PC-9 (cell line): ENCODE measurements around the gene IFT81. TPM values are rescaled to one million over a fixed set of nuclear protein-coding genes. Genes with fewer than 3 reads are reported as not detected.

Experiments
- BruUV-seq: library from RNA; stranded (reverse); fragments of 400-500 nt; replicated peaks from 2 replicates; lab custom pipeline; 2021; lab: Mats Ljungman, UMichigan
- CTCF ChIA-PET: fragments of 300-600 bp; sonication (Branson Sonifier 250); formaldehyde crosslinking; loops from one replicate; lab custom pipeline; 2022; ENCODE audit warnings: antibody characterized with exemption; lab: Charles Lee
- POLR2A ChIA-PET: fragments of 300-600 bp; sonication (Branson Sonifier 250); formaldehyde crosslinking; loops from one replicate; lab custom pipeline; 2022; ENCODE audit warnings: antibody characterized with exemption; ENCODE audit not compliant: unreplicated experiment; lab: Charles Lee
- DNase-seq, 2 experiments: peaks; one replicate each; pipeline versions ENCODE4 v3.0.0 to v3.0.0-alpha.2; 2015 to 2022; ENCODE audit warnings: mixed read lengths in 1 of 2
- H2AFZ ChIP-seq: fragments of 200-600 bp; sonication (generic); 2 replicates; pipeline ENCODE4 v1.8.1; 2017; ENCODE audit warnings: antibody characterized with exemption
- H3F3A ChIP-seq: fragments of 200-600 bp; sonication (generic); 2 replicates; pipeline ENCODE4 v1.8.1; 2017; ENCODE audit warnings: antibody characterized with exemption, mild to moderate bottlenecking, low read depth; ENCODE audit not compliant: insufficient read depth
- H3K27ac ChIP-seq: fragments of 200-600 bp; sonication (generic); 2 replicates; pipeline ENCODE4 v1.6.1; 2016; ENCODE audit warnings: mixed run types
- H3K27me3 ChIP-seq: fragments of 200-600 bp; sonication (generic); 2 replicates; pipeline ENCODE4 v1.6.1; 2016; ENCODE audit warnings: low read depth, mixed run types; ENCODE audit not compliant: insufficient read depth
- H3K36me3 ChIP-seq: fragments of 200-600 bp; sonication (generic); 2 replicates; pipeline ENCODE4 v1.6.1; 2016; ENCODE audit warnings: low read depth, mixed run types
- H3K4me1 ChIP-seq: fragments of 200-600 bp; sonication (generic); replicated peaks from 2 replicates; pipeline ENCODE4 v1.6.1; 2016; ENCODE audit warnings: mixed run types; ENCODE audit not compliant: insufficient read depth
- H3K4me2 ChIP-seq: fragments of 200-600 bp; sonication (generic); 2 replicates; pipeline ENCODE4 v1.6.1; 2017; ENCODE audit warnings: mixed run types
- H3K4me3 ChIP-seq: fragments of 200-600 bp; sonication (generic); 2 replicates; pipeline ENCODE4 v1.6.1; 2016; ENCODE audit warnings: mixed run types
- H3K79me2 ChIP-seq: fragments of 200-600 bp; sonication (generic); 2 replicates; pipeline ENCODE4 v1.6.1; 2017; ENCODE audit warnings: low read depth, mixed run types
- H3K9me2 ChIP-seq: fragments of 200-600 bp; sonication (generic); 2 replicates; pipeline ENCODE4 v1.8.1; 2017; ENCODE audit warnings: mild to moderate bottlenecking; ENCODE audit not compliant: insufficient read depth
- H3K9me3 ChIP-seq: fragments of 200-600 bp; sonication (generic); 2 replicates; pipeline ENCODE4 v1.8.1; 2016; ENCODE audit warnings: low read depth; ENCODE audit not compliant: insufficient read depth
- H4K20me1 ChIP-seq: fragments of 200-600 bp; sonication (generic); 2 replicates; pipeline ENCODE4 v1.8.1; 2017; ENCODE audit not compliant: insufficient read depth
- CTCF ChIP-seq: fragments of 200-600 bp; sonication (generic); conservative IDR thresholded peaks from 2 replicates; pipeline ENCODE4 v1.6.1; 2017; ENCODE audit warnings: mixed run types, antibody characterized with exemption, mild to moderate bottlenecking, moderate library complexity
- EZH2 ChIP-seq: fragments of 200-600 bp; sonication (generic); IDR thresholded peaks from 2 replicates; pipeline ENCODE4 v1.8.0; 2017; ENCODE audit warnings: antibody characterized with exemption, low read depth
- intact Hi-C: fragments of 100-400 bp; cut with micrococcal nuclease; formaldehyde crosslinking; loops from one replicate; pipeline ENCODE4 v1.10.0; 2022; ENCODE audit not compliant: unreplicated experiment
- total RNA-seq: library from RNA; stranded (reverse); gene quantifications from 2 replicates; pipeline ENCODE4 v1.2.3, GENCODE V29; 2021

Gene IFT81
- total RNA-seq, 1 experiment from 2014 or later, result 19.3 TPM

GRCh38 chr12:110126557-110126956 is 2.4 kb downstream of the IFT81 start:
- CTCF ChIA-PET, result interaction anchor here (0.6 kb wide), 1 partner anchor 15 kb away, joined by 4 read pairs; no protein-coding TSS in a partner anchor
- intact Hi-C loops, result no loop called here

GRCh38 chr12:110134691-110135411 is 10.7 kb downstream of the IFT81 start:
- DNase-seq, result no peak
- Histone ChIP-seq H3F3A (peaks cover 5% of the 10 kb centered on the region; the same call in 1 of the 2 replicates), H3K4me3 (no peak overlapping the region), H3K36me3 (0 out of 2 replicates have a peak, but pooled peaks cover 8% of the 10 kb centered on the region), H2AFZ (no peak overlapping the region), H3K4me2 (no peak overlapping the region), H3K9me2 (no peaks in the 10 kb centered on the region), H3K27me3 (no peaks in the 10 kb centered on the region), H3K79me2 (no peaks in the 10 kb centered on the region), H3K4me1 (no peaks in the 10 kb centered on the region), H3K27ac (no peak overlapping the region), H4K20me1 (no peaks in the 10 kb centered on the region), H3K9me3 (no peaks in the 10 kb centered on the region)
- intact Hi-C loops, result no loop called here
- TF ChIP-seq CTCF (no peak), EZH2 (no peak)
- POLR2A ChIA-PET, result interaction anchor here (0.6 kb wide), 1 partner anchor 183 kb away, joined by 4 read pairs; no protein-coding TSS in a partner anchor
- CTCF ChIA-PET, result interaction anchor here (0.6 kb wide), 1 partner anchor 324 kb away, joined by 7 read pairs; no protein-coding TSS in a partner anchor
- no TSS peak for BruUV-seq

More at GRCh38 chr12:110126557-110126956, 2.4 kb downstream of the IFT81 start:
- H3K9me2 ChIP-seq, result no peaks in the 10 kb centered on the region
- POLR2A ChIA-PET, result interaction anchor here (0.5 kb wide), 1 partner anchor 72 kb away, joined by 6 read pairs; no protein-coding TSS in a partner anchor
- no peak for DNase-seq
- no peak overlapping the region for H3K27ac ChIP-seq
- no peaks in the 10 kb centered on the region for H4K20me1 ChIP-seq
- TF ChIP-seq EZH2, result no peak
- peaks cover 8% of the 10 kb centered on the region; the same call in 1 of the 2 replicates for H3K36me3 ChIP-seq
- H3K27me3 ChIP-seq, result no peaks in the 10 kb centered on the region
- H3K4me1 ChIP-seq, result peaks cover 16% of the 10 kb centered on the region
- peaks cover 13% of the 10 kb centered on the region; the same call in 1 of the 2 replicates for H3K79me2 ChIP-seq
- H3K9me3 ChIP-seq, result no peaks in the 10 kb centered on the region
- no peak overlapping the region for H2AFZ ChIP-seq
- H3K4me2 ChIP-seq, result no peak overlapping the region
- no peaks in the 10 kb centered on the region for H3F3A ChIP-seq
- BruUV-seq, result no TSS peak
- H3K4me3 ChIP-seq, result no peak overlapping the region

GRCh38 chr12:110135806-110136205 is 11.6 kb downstream of the IFT81 start:
- peaks cover 5% of the 10 kb centered on the region; the same call in 1 of the 2 replicates for H3F3A ChIP-seq
- H3K27me3 ChIP-seq, result no peaks in the 10 kb centered on the region
- H3K4me3 ChIP-seq, result no peak overlapping the region
- POLR2A ChIA-PET, result no interaction called here
- no peak for TF ChIP-seq CTCF
- no peak for TF ChIP-seq EZH2
- CTCF ChIA-PET, result no interaction called here
- no TSS peak for BruUV-seq
- no peak for DNase-seq
- no peaks in the 10 kb centered on the region for H3K79me2 ChIP-seq
- H4K20me1 ChIP-seq, result no peaks in the 10 kb centered on the region
- H3K9me3 ChIP-seq, result no peaks in the 10 kb centered on the region
- no peak overlapping the region for H2AFZ ChIP-seq
- intact Hi-C loops, result no loop called here
- H3K9me2 ChIP-seq, result no peaks in the 10 kb centered on the region
- H3K4me2 ChIP-seq, result no peak overlapping the region
- no peaks in the 10 kb centered on the region for H3K4me1 ChIP-seq
- H3K36me3 ChIP-seq, result 0 out of 2 replicates have a peak, but pooled peaks cover 4% of the 10 kb centered on the region
- H3K27ac ChIP-seq, result no peak overlapping the region
